Transverse colon (tissue), 4 donors: ENCODE results near the gene CCDC88B. TPM values are rescaled to one million over a fixed set of nuclear protein-coding genes. Genes with fewer than 3 reads are reported as not detected.

ENCODE experiments used
- DNase-seq: peaks from one replicate; pipeline ENCODE4 v3.0.0-alpha.2; 2019
- H3K27ac ChIP-seq, 4 donors: fragments of 200-600 bp; sonication (generic); 2 replicates each; pipeline ENCODE4 v1.5.1; 2016 to 2018; ENCODE audit warnings: inconsistent platforms in 4 of 4
- H3K27me3 ChIP-seq: fragments of 200-600 bp; sonication (generic); 2 replicates; pipeline ENCODE4 v1.5.1; 2017; ENCODE audit warnings: inconsistent platforms
- H3K36me3 ChIP-seq, 4 donors: fragments of 200-600 bp; sonication (generic); 2 replicates each; pipeline ENCODE4 v1.5.1; 2017 to 2019; ENCODE audit warnings: inconsistent platforms in 4 of 4
- H3K4me1 ChIP-seq, 4 donors: fragments of 200-600 bp; sonication (generic); 2 replicates each; pipeline ENCODE4 v1.5.1; 2017 to 2020; ENCODE audit warnings: inconsistent platforms in 4 of 4
- H3K4me3 ChIP-seq, 4 donors: fragments of 200-600 bp; sonication (generic); 1 replicate in 1 of 4; 2 replicates in 3 of 4; pipeline versions ENCODE4 v1.5.1 to v1.6.1; 2017 to 2019; ENCODE audit warnings: inconsistent platforms in 4 of 4
- H3K9me3 ChIP-seq, 2 donors: fragments of 200-600 bp; sonication (generic); 2 replicates each; pipeline ENCODE4 v1.5.1; 2017 to 2019; ENCODE audit warnings: inconsistent platforms in 2 of 2
- EP300 ChIP-seq: sonication (generic); formaldehyde crosslinking; IDR thresholded peaks from one replicate; pipeline ENCODE4 v1.6.1; 2017; ENCODE audit warnings: antibody characterized with exemption, low read depth
- POLR2A ChIP-seq: fragments of 450-650 bp; IDR thresholded peaks from one replicate; pipeline ENCODE4 v1.6.1; 2016; ENCODE audit warnings: antibody characterized with exemption, mild to moderate bottlenecking, moderate library complexity
- POLR2AphosphoS5 ChIP-seq, 3 donors: sonication (generic); formaldehyde crosslinking; IDR thresholded peaks; one replicate each; pipeline ENCODE4 v1.6.1; 2016; ENCODE audit warnings: antibody characterized with exemption in 3 of 3
- WGBS, 2 donors: methylation state at CpG; one replicate each; pipeline ENCODE4 v1.1.5; 2018; ENCODE audit warnings: low coverage in 1 of 2; 5-methylcytosine and 5-hydroxymethylcytosine counted together
- in situ Hi-C, 4 donors: fragments of 200-750 bp; cut with MboI; loops; one replicate each; pipeline versions ENCODE4 v1.15.0 to v1.15.1; 2017; ENCODE audit warnings: low sequenced_read_pairs in 3 of 4, low pct_ligation_motif_present in 1 of 4, low pct_unique_long_range_greater_than_20kb in 1 of 4
- intact Hi-C: fragments of 100-400 bp; cut with DNase I; formaldehyde crosslinking; loops from one replicate; pipeline ENCODE4 v1.15.1; 2023; ENCODE audit warnings: low total_unique reads
- total RNA-seq, 4 donors: library from RNA; depleted of rRNA; stranded (reverse); fragments of >200 nt; gene quantifications; one replicate each; pipeline ENCODE4 v1.1.0, GENCODE V29; 2016
- TF ChIP-seq, protein P1 (sequence below), 5 experiments: fragments of 200-600 bp in 3 of 5; fragments of 450-650 bp in 2 of 5; sonication (generic) in 3 of 5; IDR thresholded peaks; 1 replicate in 2 of 5; 2 replicates in 3 of 5; pipeline ENCODE4 v1.5.1; 2016 to 2017; ENCODE audit warnings: antibody characterized with exemption in 5 of 5, inconsistent platforms in 3 of 5, mild to moderate bottlenecking in 2 of 5, moderate library complexity in 1 of 5

The CCDC88B gene
- total RNA-seq, 4 donors from 2014 or later = 24.8 to 203 (median 47.1) TPM

DNA sequence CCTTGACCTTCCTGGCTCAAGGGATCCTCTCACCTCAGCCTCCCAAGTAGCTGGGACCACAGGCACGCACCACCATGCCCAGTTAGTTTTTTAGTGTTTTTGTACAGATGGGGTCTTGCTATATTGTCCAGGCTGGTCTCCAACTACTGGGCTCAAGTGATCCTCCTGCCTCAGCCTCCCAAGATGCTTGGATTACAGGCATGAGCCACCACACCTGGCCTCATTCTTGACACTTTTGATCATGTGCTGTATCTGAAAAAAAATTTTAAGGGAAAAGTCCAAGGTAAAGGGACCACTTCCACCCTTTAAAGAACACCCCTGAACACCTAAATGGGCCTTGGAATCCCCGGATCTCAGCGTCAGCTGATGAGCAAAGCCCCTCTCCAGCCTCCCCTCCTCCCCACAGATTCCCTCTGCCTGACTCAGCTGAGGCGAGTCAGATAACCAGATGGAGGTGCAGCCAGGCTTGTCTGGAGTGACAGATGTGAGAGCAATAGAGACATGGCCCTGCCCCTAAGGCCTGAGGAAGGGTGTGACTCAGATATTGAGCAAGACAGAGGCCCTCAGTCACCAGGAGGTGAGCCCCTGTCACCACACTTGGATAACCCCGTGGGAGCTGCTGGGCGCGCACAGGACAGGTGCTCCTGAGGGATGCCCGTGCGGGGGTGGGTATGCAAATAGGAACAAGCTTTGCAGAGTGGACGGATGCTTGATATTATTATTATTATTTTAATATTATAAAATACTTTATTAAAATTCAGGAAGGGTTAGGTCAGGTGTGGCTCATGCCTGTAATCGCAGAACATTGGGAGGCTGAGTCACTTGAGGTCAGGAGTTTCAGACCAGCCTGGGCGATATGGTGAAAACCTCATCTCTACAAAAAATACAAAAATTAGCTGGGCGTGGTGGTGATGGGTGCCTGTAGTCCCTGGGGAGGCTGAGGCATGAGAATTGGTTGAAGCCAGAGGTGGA, 5.0 kb upstream of the CCDC88B start:
- Histone ChIP-seq H3K27me3 (no peaks in the 10 kb centered on the region), H3K9me3 (no peaks in the 10 kb centered on the region), H3K4me3 (no peak overlapping the region), H3K27ac (peak overlapping the region; percentile 14 to 55 (median 43)), H3K36me3 (no peaks in the 10 kb centered on the region), H3K4me1 (peaks cover 10 to 38% (median 25%) of the 10 kb centered on the region in 4 donors)
- intact Hi-C loops (no loop called here), in situ Hi-C loops (no loop called here)
- 48 to 50% methylated on average over 6 to 13 of the region's 13 CpGs for WGBS, 2 donors
- DNase-seq = peak; percentile 78
- TF ChIP-seq POLR2A (no peak), POLR2AphosphoS5 (IDR thresholded peaks at IDR 0.05) (peak in 2 of 3 donors; percentile 27 to 66)
- TF ChIP-seq, protein P1, sequence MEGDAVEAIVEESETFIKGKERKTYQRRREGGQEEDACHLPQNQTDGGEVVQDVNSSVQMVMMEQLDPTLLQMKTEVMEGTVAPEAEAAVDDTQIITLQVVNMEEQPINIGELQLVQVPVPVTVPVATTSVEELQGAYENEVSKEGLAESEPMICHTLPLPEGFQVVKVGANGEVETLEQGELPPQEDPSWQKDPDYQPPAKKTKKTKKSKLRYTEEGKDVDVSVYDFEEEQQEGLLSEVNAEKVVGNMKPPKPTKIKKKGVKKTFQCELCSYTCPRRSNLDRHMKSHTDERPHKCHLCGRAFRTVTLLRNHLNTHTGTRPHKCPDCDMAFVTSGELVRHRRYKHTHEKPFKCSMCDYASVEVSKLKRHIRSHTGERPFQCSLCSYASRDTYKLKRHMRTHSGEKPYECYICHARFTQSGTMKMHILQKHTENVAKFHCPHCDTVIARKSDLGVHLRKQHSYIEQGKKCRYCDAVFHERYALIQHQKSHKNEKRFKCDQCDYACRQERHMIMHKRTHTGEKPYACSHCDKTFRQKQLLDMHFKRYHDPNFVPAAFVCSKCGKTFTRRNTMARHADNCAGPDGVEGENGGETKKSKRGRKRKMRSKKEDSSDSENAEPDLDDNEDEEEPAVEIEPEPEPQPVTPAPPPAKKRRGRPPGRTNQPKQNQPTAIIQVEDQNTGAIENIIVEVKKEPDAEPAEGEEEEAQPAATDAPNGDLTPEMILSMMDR (IDR thresholded peaks at IDR 0.05) = peak in 1 of 5 experiments; percentile 22

DNA sequence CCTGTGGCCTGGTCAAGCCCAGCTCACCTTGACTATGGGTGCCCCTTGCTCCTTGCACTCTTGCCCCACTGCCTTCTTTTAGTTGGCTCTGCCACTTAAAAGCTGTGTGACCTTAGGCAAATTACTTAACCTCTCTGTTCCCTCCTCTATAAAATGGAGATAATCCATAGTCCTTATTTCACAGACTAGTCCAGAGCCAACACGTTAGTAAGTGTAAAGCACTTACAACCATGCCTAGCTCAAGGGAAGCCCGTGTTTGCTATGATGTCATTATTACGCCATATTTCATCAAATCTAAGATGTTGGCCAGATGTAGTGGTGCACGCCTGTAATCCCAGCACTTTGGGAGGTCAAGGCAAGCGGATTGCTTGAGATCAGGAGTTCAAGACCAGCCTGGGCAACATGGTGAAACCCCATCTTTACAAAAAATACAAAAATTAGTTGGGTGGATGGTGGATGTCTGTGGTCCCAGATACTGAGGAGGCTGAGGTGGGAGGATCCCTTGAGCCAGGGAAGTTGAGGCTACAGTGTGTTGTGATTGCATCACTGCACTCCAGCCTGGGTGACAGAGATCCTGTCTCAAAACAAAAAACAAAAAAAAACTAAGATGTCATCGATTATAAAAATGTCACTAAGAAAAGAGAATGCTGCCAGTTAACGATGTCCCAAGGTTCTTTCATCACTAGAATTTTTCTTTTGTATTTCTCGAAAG, 2.3 kb upstream of the CCDC88B start:
- Histone ChIP-seq H3K27ac (no peak overlapping the region), H3K4me1 (peaks cover 7 to 27% (median 26%) of the 10 kb centered on the region in 4 donors), H3K27me3 (no peaks in the 10 kb centered on the region), H3K36me3 (no peaks in the 10 kb centered on the region), H3K4me3 (no peak overlapping the region), H3K9me3 (no peaks in the 10 kb centered on the region)
- intact Hi-C loops (no loop called here), in situ Hi-C loops (no loop called here)
- 68 to 79% methylated on average over 4 to 8 of the region's 8 CpGs for WGBS, 2 donors
- DNase-seq = no peak
- no peak for TF ChIP-seq POLR2A
- no peak for TF ChIP-seq EP300
- TF ChIP-seq, protein P1 (IDR thresholded peaks at IDR 0.05) = no peak
- no peak for TF ChIP-seq POLR2AphosphoS5 (IDR thresholded peaks at IDR 0.05)

DNA sequence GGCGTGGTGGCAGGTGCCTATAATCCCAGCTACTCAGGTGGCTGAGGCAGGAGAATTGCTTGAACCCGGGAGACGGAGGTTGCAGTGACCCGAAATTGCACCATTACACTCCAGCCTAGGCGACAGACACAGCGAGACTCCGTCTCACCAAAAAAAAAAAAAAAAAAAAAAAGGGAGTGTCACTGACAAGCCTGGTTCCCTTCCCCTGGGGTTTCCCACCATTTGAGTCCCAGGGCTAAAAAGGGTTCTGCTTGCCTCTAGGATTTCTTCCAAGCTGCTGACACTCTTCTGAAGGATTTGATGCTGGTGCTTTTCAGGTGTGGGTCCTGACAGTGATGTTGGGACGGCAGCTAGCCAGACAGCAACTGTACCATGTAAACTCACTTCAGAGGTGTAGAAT, 1.3 kb upstream of the CCDC88B start:
- WGBS, 2 donors = 84 to 100% methylated on average over 1 to 8 of the region's 8 CpGs
- intact Hi-C loops (no loop called here), in situ Hi-C loops (no loop called here)
- H3K36me3 ChIP-seq = no peaks in the 10 kb centered on the region
- no peak overlapping the region for H3K4me3 ChIP-seq
- H3K9me3 ChIP-seq = no peaks in the 10 kb centered on the region
- no peaks in the 10 kb centered on the region for H3K27me3 ChIP-seq
- H3K27ac ChIP-seq = no peak overlapping the region
- H3K4me1 ChIP-seq = peaks cover 7 to 37% (median 32%) of the 10 kb centered on the region in 4 donors
- no peak for DNase-seq
- TF ChIP-seq, protein P1 (IDR thresholded peaks at IDR 0.05) = no peak
- no peak for TF ChIP-seq POLR2AphosphoS5 (IDR thresholded peaks at IDR 0.05)
- no peak for TF ChIP-seq EP300
- no peak for TF ChIP-seq POLR2A

DNA sequence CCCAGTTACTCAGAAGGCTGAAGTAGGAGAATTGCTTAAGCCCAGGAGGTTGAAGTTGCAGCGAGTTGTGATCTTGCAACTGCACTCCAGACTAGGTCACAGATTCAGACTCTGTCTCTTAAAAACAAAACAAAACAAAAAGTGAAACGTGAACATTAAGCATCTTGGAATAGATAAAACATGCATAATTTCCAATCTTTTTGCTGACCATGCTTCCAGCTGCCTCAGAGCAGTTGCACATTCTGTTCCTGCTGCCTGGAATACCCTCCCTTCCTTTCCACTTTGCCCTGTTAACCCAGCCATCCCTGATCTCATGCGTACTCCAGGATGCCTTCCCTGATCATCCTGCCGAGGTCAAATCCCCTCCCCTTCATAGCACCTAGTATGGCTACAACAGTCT, 718 bp upstream of the CCDC88B start:
- peak overlapping the region in 1 of 4 donors; percentile 36 for H3K4me3 ChIP-seq
- H3K9me3 ChIP-seq = no peaks in the 10 kb centered on the region
- WGBS, 2 donors = 50 to 56% methylated on average over 2 to 4 of the region's 4 CpGs
- intact Hi-C loops (no loop called here), in situ Hi-C loops (no loop called here)
- DNase-seq = no peak
- H3K27me3 ChIP-seq = no peaks in the 10 kb centered on the region
- H3K27ac ChIP-seq = peak overlapping the region in 3 of 4 donors; percentile 43 to 84 (median 62)
- peaks cover 7 to 38% (median 32%) of the 10 kb centered on the region in 4 donors for H3K4me1 ChIP-seq
- TF ChIP-seq EP300 (no peak), POLR2A (no peak), POLR2AphosphoS5 (IDR thresholded peaks at IDR 0.05) (no peak)
- TF ChIP-seq, protein P1 (IDR thresholded peaks at IDR 0.05) = no peak
- no peaks in the 10 kb centered on the region for H3K36me3 ChIP-seq
